Keratinocyte (primary cell): ENCODE results near the gene HIVEP2.

Experiments
- EZH2 ChIP-seq: IDR thresholded peaks from one replicate; pipeline ENCODE4 v1.6.1; 2012; ENCODE audit warnings: inconsistent platforms, mild to moderate bottlenecking, low read length, moderate library complexity
- TF ChIP-seq, protein P1 (sequence below), 3 experiments: IDR thresholded peaks in 1 of 3; conservative IDR thresholded peaks in 1 of 3; optimal IDR thresholded peaks in 1 of 3; 2 replicates in 2 of 3; 3 replicates in 1 of 3; pipeline versions ENCODE3 to v1.5.1; 2011; ENCODE audit warnings: low read length in 3 of 3, mild to moderate bottlenecking in 3 of 3, moderate library complexity in 2 of 3, control low read depth in 1 of 3, inconsistent platforms in 1 of 3; ENCODE audit not compliant: insufficient read depth in 2 of 3; ENCODE audit errors: extremely low read depth in 1 of 3

DNA sequence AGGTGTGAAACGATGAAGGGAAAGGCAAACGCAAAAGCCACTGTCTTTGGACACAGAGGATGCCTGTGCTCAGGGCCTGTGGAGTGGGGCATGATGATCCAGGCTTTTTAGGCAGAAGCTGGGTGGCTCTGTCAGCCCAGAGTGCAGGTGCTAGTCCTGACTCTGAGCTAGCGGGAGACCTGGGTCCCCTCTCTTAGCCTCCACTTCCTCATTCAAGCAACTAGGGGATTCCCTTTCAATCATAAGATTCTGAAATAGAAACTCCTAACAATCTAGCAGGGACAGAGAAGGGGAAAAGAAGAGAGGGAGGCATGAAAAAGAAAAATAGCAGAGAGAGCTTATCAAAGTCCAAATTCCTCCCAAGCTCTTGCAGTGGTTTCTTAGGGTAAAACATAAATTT is 7.6 kb upstream of the HIVEP2 start:
- TF ChIP-seq, protein P1, sequence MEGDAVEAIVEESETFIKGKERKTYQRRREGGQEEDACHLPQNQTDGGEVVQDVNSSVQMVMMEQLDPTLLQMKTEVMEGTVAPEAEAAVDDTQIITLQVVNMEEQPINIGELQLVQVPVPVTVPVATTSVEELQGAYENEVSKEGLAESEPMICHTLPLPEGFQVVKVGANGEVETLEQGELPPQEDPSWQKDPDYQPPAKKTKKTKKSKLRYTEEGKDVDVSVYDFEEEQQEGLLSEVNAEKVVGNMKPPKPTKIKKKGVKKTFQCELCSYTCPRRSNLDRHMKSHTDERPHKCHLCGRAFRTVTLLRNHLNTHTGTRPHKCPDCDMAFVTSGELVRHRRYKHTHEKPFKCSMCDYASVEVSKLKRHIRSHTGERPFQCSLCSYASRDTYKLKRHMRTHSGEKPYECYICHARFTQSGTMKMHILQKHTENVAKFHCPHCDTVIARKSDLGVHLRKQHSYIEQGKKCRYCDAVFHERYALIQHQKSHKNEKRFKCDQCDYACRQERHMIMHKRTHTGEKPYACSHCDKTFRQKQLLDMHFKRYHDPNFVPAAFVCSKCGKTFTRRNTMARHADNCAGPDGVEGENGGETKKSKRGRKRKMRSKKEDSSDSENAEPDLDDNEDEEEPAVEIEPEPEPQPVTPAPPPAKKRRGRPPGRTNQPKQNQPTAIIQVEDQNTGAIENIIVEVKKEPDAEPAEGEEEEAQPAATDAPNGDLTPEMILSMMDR (optimal IDR thresholded peaks at IDR 0.05 in 1 of 3, IDR thresholded peaks at IDR 0.05 in 1 of 3, conservative IDR thresholded peaks at IDR 0.05 in 1 of 3; ENCODE audit: extremely low read depth in 1 of 3, insufficient read depth in 2 of 3, low read length in 3 of 3): no peak
- TF ChIP-seq EZH2: no peak
